ENCODE measurements around the gene SLC22A16. TPM values are rescaled to one million over a fixed set of nuclear protein-coding genes. Genes with fewer than 3 reads are reported as not detected.
"Not testable (repeated sequence)": the region's sequence is repeated elsewhere in the genome, so short reads cannot be mapped to it uniquely, and the experiment has no call there.

SLC22A16 gene
- total RNA-seq, 1 donor from 2014 or later, result not detected

DNA sequence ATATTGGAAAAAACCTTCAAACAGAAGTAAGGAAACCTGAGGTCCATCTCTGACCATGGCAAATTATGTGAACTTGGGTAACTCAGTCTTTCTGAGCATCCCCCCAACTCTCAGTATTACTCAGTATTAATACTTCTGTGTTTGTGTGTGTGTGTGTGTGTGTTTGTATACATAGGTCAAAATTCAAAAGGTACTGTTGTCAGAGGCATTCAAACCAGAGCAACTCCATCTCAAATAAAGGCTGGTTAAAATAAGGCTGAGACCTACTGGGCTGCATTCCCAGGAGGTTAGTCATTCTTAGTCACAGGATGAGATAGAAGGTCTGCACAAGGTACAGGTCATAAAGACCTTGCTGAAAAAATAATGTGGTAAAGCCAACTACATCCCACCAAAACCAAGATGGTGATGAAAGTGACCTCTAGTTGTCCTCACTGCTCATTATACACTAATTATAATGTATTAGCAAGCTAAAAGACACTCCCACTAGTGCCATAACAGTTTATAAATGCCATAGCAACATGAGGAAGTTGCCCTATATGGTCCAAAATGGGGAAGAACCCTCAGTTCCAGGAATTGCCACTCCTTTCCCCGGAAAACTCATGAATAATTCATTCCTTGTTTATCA lies 33.3 kb upstream of the SLC22A16 start:
- H3K36me3 ChIP-seq, result no peaks in the 10 kb centered on the region
- no peak overlapping the region for H3K4me3 ChIP-seq
- H3K27me3 ChIP-seq, result no peaks in the 10 kb centered on the region
- TF ChIP-seq POLR2AphosphoS5 (IDR thresholded peaks at IDR 0.05; ENCODE audit: insufficient read depth in 1 of 2, low read depth in 1 of 2), result no peak
- no peak for TF ChIP-seq POLR2A (IDR thresholded peaks at IDR 0.05)
- no peak for TF ChIP-seq CTCF (IDR thresholded peaks at IDR 0.05)
- no peak for DNase-seq (ENCODE audit: extremely low spot score in 2 of 2)
- H3K4me1 ChIP-seq, result peaks cover 9% of the 10 kb centered on the region
- H3K9me3 ChIP-seq, result no peaks in the 10 kb centered on the region
- no peak overlapping the region for H3K27ac ChIP-seq
- intact Hi-C loops (cut with DNase I), result no loop called here

DNA sequence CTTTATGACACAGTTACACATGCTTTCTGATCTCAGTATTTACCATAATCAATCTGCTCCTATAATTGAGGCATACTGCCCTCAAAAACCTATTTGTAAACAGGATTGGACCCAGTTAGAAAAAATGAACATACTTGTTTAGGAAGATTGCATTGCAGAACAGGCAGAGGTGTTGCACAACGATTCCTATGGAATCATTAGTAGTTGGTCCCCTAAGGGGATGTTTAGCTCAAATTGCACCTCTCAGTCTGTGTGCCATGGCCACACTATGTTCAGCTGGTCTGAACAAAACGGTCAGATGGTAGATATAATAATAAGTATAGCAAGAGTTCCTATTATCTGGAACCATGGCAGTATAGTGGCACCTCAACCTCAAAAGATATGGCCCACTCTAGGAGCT lies 28.5 kb upstream of the SLC22A16 start:
- H3K4me1 ChIP-seq; H3K27ac ChIP-seq; H3K27me3 ChIP-seq; H3K36me3 ChIP-seq; H3K9me3 ChIP-seq; intact Hi-C loops (cut with DNase I); H3K4me3 ChIP-seq: not testable (repeated sequence)
- peak in 1 of 2 donors; percentile 16 for DNase-seq (ENCODE audit: extremely low spot score in 2 of 2)

DNA sequence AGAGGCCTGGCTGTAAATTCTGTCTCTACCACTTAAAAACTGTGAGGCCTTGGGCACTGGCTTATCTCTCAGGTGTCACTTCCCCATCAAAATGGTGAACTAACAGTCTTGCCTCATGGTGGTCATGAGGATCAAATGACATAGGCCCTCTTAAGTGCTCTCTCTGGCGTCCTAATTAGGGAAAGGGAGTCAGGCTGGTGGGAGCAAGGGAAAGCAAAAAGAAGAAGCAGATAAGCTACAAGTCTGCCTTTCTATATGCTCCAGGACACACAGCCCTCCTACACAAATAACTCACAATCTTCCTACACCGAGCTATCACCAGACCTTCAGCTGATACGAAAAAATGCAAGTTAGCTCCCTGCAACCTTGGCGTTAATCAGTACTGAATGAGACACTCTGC lies 19.5 kb upstream of the SLC22A16 start:
- no peaks in the 10 kb centered on the region for H3K4me1 ChIP-seq
- intact Hi-C loops (cut with DNase I), result no loop called here
- H3K27me3 ChIP-seq, result no peaks in the 10 kb centered on the region
- TF ChIP-seq POLR2AphosphoS5 (IDR thresholded peaks at IDR 0.05; ENCODE audit: insufficient read depth in 1 of 2, low read depth in 1 of 2), result no peak
- TF ChIP-seq POLR2A (IDR thresholded peaks at IDR 0.05), result no peak
- TF ChIP-seq CTCF (IDR thresholded peaks at IDR 0.05), result no peak
- DNase-seq (ENCODE audit: extremely low spot score in 2 of 2), result no peak
- no peak overlapping the region for H3K4me3 ChIP-seq
- no peak overlapping the region for H3K27ac ChIP-seq
- H3K9me3 ChIP-seq, result no peaks in the 10 kb centered on the region
- no peaks in the 10 kb centered on the region for H3K36me3 ChIP-seq

DNA sequence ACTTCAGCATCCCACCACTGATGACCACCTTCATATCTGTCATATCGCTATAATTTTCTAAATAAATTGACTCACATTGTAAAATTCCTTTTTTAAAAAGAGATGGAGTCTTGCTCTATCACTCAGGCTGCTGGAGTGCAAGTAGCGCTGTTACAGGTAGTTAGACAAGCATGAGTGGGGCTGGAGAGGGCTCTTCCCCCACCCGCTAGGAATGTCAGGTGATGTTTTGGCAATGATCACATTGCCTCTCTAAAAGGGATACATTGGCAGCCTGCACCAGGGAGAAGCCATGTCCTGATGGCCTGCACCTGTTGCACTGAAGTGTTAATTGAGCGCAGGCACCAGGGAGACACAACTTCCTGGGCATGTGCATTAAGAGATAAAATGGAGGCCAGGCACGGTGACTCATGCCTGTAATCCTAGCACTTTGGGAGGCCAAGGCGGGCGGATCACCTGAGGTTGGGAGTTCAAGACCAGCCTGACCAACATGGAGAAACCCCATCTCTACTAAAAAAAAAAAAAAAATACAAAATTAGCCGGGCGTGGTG lies 16.9 kb upstream of the SLC22A16 start:
- DNase-seq (ENCODE audit: extremely low spot score in 2 of 2), result no peak
- intact Hi-C loops (cut with DNase I), result no loop called here
- no peak overlapping the region for H3K27ac ChIP-seq
- TF ChIP-seq CTCF (IDR thresholded peaks at IDR 0.05) (no peak), POLR2AphosphoS5 (IDR thresholded peaks at IDR 0.05; ENCODE audit: insufficient read depth in 1 of 2, low read depth in 1 of 2) (no peak), POLR2A (IDR thresholded peaks at IDR 0.05) (no peak)
- no peaks in the 10 kb centered on the region for H3K9me3 ChIP-seq
- no peak overlapping the region for H3K4me3 ChIP-seq
- no peaks in the 10 kb centered on the region for H3K27me3 ChIP-seq
- H3K4me1 ChIP-seq, result no peaks in the 10 kb centered on the region
- no peaks in the 10 kb centered on the region for H3K36me3 ChIP-seq

DNA sequence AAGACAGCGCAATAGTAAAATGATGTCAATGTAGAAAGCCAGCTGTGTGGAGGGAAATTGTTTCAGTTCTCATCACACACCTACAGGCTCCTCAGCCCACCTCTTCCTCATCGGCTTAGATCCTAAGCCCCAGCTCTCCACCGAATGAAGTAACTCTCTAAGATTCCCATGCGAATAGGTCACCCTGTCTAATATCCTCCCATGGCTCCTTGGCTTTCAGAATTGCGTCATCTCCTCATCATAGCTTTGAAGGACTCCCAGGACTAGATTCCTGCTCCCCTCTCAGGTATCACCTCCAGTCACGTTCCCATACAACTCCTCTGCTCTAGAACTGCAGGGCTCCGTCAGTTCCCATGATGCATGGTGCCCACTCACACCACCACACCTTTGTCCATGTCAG lies 16.2 kb upstream of the SLC22A16 start:
- DNase-seq (ENCODE audit: extremely low spot score in 2 of 2), result no peak
- TF ChIP-seq POLR2A (IDR thresholded peaks at IDR 0.05) (no peak), POLR2AphosphoS5 (IDR thresholded peaks at IDR 0.05; ENCODE audit: insufficient read depth in 1 of 2, low read depth in 1 of 2) (no peak), CTCF (IDR thresholded peaks at IDR 0.05) (no peak)

More for the DNA sequence above, 16.2 kb upstream of the SLC22A16 start:
- intact Hi-C loops (cut with DNase I), result no loop called here
- no peaks in the 10 kb centered on the region for H3K27me3 ChIP-seq
- H3K9me3 ChIP-seq, result no peaks in the 10 kb centered on the region
- no peak overlapping the region for H3K27ac ChIP-seq
- H3K4me1 ChIP-seq, result no peaks in the 10 kb centered on the region
- no peak overlapping the region for H3K4me3 ChIP-seq
- H3K36me3 ChIP-seq, result no peaks in the 10 kb centered on the region
